ENCODE results near the gene B3GAT1. TPM values are rescaled to one million over a fixed set of nuclear protein-coding genes. Genes with fewer than 3 reads are reported as not detected.

The B3GAT1 gene
- total and polyA plus RNA-seq, 4 experiments from 2014 or later: 0.44 to 0.47 TPM; not detected in 2

- no peaks in the 10 kb centered on the region for H3K4me1 Mint-ChIP-seq
- DNase-seq: no peak
- H3K27me3 Mint-ChIP-seq: no peaks in the 10 kb centered on the region
- CTCF ChIA-PET (ENCODE audit: partially characterized antibody): no interaction called here
- H3K9me3 Mint-ChIP-seq: no peaks in the 10 kb centered on the region
- Histone ChIP-seq H3K4me1 (ENCODE audit: insufficient read depth, low read length) (no peaks in the 10 kb centered on the region), H3K9me3 (ENCODE audit: control insufficient read depth in 1 of 2, low read length in 2 of 2) (no peaks in the 10 kb centered on the region), H3K36me3 (ENCODE audit: insufficient read depth, low read length) (no peaks in the 10 kb centered on the region), H3K27ac (ENCODE audit: low read depth, low read length) (no peak overlapping the region), H3K4me3 (ENCODE audit: low read length in 2 of 2) (no peak overlapping the region), H3K27me3 (ENCODE audit: insufficient read depth, low read length) (no peaks in the 10 kb centered on the region)
- POLR2A ChIA-PET (ENCODE audit: partially characterized antibody): no interaction called here
- H3K36me3 Mint-ChIP-seq: no peaks in the 10 kb centered on the region
- no peak overlapping the region for H3K4me3 Mint-ChIP-seq
- intact Hi-C loops (cut with micrococcal nuclease): no loop called here
- H3K27ac Mint-ChIP-seq: peak overlapping the region in 1 of 7 donors; percentile 73
These were observed 69.3 kb downstream of the B3GAT1 start for GRCh38 chr11:134342572-134343340.

- H3K27ac Mint-ChIP-seq: no peak overlapping the region
- no peaks in the 10 kb centered on the region for H3K36me3 Mint-ChIP-seq
- no peak for DNase-seq
- H3K9me3 ChIP-seq (ENCODE audit: control insufficient read depth in 1 of 2, low read length in 2 of 2): no peaks in the 10 kb centered on the region
- no peak overlapping the region for H3K4me3 Mint-ChIP-seq
- no peaks in the 10 kb centered on the region for H3K27me3 ChIP-seq (ENCODE audit: insufficient read depth, low read length)
- no peaks in the 10 kb centered on the region for H3K27me3 Mint-ChIP-seq
- H3K9me3 Mint-ChIP-seq: no peaks in the 10 kb centered on the region
- no peaks in the 10 kb centered on the region for H3K36me3 ChIP-seq (ENCODE audit: insufficient read depth, low read length)
- H3K4me1 Mint-ChIP-seq: no peaks in the 10 kb centered on the region
- CTCF ChIA-PET (ENCODE audit: partially characterized antibody): no interaction called here
- intact Hi-C loops (cut with micrococcal nuclease): no loop called here
- POLR2A ChIA-PET (ENCODE audit: partially characterized antibody): no interaction called here
- no peaks in the 10 kb centered on the region for H3K4me1 ChIP-seq (ENCODE audit: insufficient read depth, low read length)
- no peak overlapping the region for H3K4me3 ChIP-seq (ENCODE audit: low read length in 2 of 2)
- H3K27ac ChIP-seq (ENCODE audit: low read depth, low read length): no peak overlapping the region
These were observed 70.1 kb downstream of the B3GAT1 start for GRCh38 chr11:134341805-134342571.

DNA sequence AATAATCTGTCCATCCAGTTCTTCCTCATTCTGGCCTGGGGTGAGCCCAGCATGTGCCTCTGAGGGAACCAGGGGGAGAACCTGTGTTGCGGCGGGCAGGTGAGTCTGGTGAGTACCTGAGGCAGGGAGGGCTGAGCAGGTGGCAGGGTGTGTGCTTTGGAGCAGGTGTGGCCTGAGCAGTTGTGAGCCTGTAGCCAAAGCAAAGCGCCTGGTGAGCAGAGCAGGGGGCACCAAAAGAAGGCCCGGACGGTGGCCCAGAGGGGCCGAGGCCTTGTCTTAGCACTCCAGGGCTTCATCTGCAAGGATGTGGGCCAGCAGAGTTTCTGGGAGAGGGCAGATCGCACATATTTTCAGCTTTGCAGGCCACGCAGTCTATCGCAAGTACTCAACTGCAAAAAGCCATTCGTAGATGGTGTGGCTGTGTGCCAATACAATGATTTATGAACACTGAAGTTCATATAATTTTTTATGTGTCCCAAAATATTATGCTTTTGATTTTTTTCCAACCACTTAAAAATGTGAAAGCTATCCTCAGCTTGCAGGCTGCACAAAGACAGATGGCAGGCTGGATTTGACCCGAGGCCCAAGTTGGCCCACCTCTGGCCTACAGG lies 71.6 kb downstream of the B3GAT1 start:
- no peaks in the 10 kb centered on the region for H3K4me1 ChIP-seq (ENCODE audit: insufficient read depth, low read length)
- ChIA-PET CTCF (ENCODE audit: partially characterized antibody) (no interaction called here), POLR2A (ENCODE audit: partially characterized antibody) (no interaction called here)
- no peaks in the 10 kb centered on the region for H3K27me3 ChIP-seq (ENCODE audit: insufficient read depth, low read length)
- no peak overlapping the region for H3K27ac Mint-ChIP-seq
- H3K4me3 ChIP-seq (ENCODE audit: low read length in 2 of 2): no peak overlapping the region
- H3K9me3 ChIP-seq (ENCODE audit: control insufficient read depth in 1 of 2, low read length in 2 of 2): no peaks in the 10 kb centered on the region
- no peaks in the 10 kb centered on the region for H3K36me3 Mint-ChIP-seq
- no peaks in the 10 kb centered on the region for H3K36me3 ChIP-seq (ENCODE audit: insufficient read depth, low read length)
- H3K27me3 Mint-ChIP-seq: peaks cover 0 to under 1% of the 10 kb centered on the region in 2 donors
- no peak overlapping the region for H3K27ac ChIP-seq (ENCODE audit: low read depth, low read length)
- DNase-seq: no peak
- H3K4me3 Mint-ChIP-seq: no peak overlapping the region
- intact Hi-C loops (cut with micrococcal nuclease): no loop called here
- no peaks in the 10 kb centered on the region for H3K9me3 Mint-ChIP-seq
- H3K4me1 Mint-ChIP-seq: no peaks in the 10 kb centered on the region

- Histone ChIP-seq H3K36me3 (ENCODE audit: insufficient read depth, low read length) (no peaks in the 10 kb centered on the region), H3K27me3 (ENCODE audit: insufficient read depth, low read length) (no peaks in the 10 kb centered on the region), H3K4me1 (ENCODE audit: insufficient read depth, low read length) (no peaks in the 10 kb centered on the region), H3K9me3 (ENCODE audit: control insufficient read depth in 1 of 2, low read length in 2 of 2) (no peaks in the 10 kb centered on the region), H3K27ac (ENCODE audit: low read depth, low read length) (no peak overlapping the region), H3K4me3 (ENCODE audit: low read length in 2 of 2) (no peak overlapping the region)
- H3K27me3 Mint-ChIP-seq: peaks cover 0 to 4% of the 10 kb centered on the region in 2 donors
- POLR2A ChIA-PET (ENCODE audit: partially characterized antibody): no interaction called here
- no peaks in the 10 kb centered on the region for H3K9me3 Mint-ChIP-seq
- no peak overlapping the region for H3K4me3 Mint-ChIP-seq
- H3K36me3 Mint-ChIP-seq: no peaks in the 10 kb centered on the region
- intact Hi-C loops (cut with micrococcal nuclease): no loop called here
- H3K27ac Mint-ChIP-seq: peak overlapping the region in 1 of 7 donors; percentile 80
- no peaks in the 10 kb centered on the region for H3K4me1 Mint-ChIP-seq
- CTCF ChIA-PET (ENCODE audit: partially characterized antibody): no interaction called here
- DNase-seq: no peak
These were observed 72.3 kb downstream of the B3GAT1 start for GRCh38 chr11:134339756-134340155.

DNA sequence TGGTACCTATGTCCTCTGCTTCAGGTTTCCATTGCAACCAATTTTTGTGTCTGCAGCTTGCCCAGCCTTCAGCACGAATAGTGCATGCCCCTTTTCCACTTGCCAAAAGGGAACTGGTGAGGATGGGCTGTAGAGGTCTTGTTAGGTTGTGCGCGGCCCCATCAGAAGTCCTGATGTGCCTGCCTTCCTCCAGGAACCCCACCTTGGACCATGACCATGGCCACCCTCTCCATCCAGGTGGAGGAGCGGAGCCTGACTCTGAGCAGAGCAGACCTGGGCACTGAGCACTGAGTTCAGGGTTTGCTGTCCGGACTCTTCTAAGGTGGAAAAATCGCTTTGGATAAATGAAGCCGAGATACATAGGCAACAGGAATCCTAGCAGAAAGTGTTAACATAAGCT lies 73.4 kb downstream of the B3GAT1 start:
- no peak overlapping the region for H3K4me3 Mint-ChIP-seq
- no peaks in the 10 kb centered on the region for H3K27me3 ChIP-seq (ENCODE audit: insufficient read depth, low read length)
- H3K36me3 Mint-ChIP-seq: no peaks in the 10 kb centered on the region
- no peaks in the 10 kb centered on the region for H3K36me3 ChIP-seq (ENCODE audit: insufficient read depth, low read length)
- ChIA-PET CTCF (ENCODE audit: partially characterized antibody) (no interaction called here), POLR2A (ENCODE audit: partially characterized antibody) (no interaction called here)
- H3K9me3 Mint-ChIP-seq: no peaks in the 10 kb centered on the region
- DNase-seq: no peak
- intact Hi-C loops (cut with micrococcal nuclease): no loop called here
- H3K4me3 ChIP-seq (ENCODE audit: low read length in 2 of 2): no peak overlapping the region
- H3K4me1 ChIP-seq (ENCODE audit: insufficient read depth, low read length): no peaks in the 10 kb centered on the region
- no peaks in the 10 kb centered on the region for H3K4me1 Mint-ChIP-seq
- H3K27ac ChIP-seq (ENCODE audit: low read depth, low read length): no peak overlapping the region
- no peak overlapping the region for H3K27ac Mint-ChIP-seq
- peaks cover 0 to 4% of the 10 kb centered on the region in 2 donors for H3K27me3 Mint-ChIP-seq
- H3K9me3 ChIP-seq (ENCODE audit: control insufficient read depth in 1 of 2, low read length in 2 of 2): no peaks in the 10 kb centered on the region

- no peak for DNase-seq
- Mint-ChIP-seq H3K9me3 (no peaks in the 10 kb centered on the region), H3K27ac (no peak overlapping the region), H3K36me3 (no peaks in the 10 kb centered on the region), H3K27me3 (peaks cover 0 to 4% of the 10 kb centered on the region in 2 donors), H3K4me3 (no peak overlapping the region), H3K4me1 (peaks cover 0 to under 1% (median 0%) of the 10 kb centered on the region in 4 donors)
- Histone ChIP-seq H3K9me3 (ENCODE audit: control insufficient read depth in 1 of 2, low read length in 2 of 2) (no peaks in the 10 kb centered on the region), H3K4me3 (ENCODE audit: low read length in 2 of 2) (no peak overlapping the region), H3K27ac (ENCODE audit: low read depth, low read length) (no peak overlapping the region), H3K36me3 (ENCODE audit: insufficient read depth, low read length) (no peaks in the 10 kb centered on the region), H3K27me3 (ENCODE audit: insufficient read depth, low read length) (no peaks in the 10 kb centered on the region), H3K4me1 (ENCODE audit: insufficient read depth, low read length) (no peaks in the 10 kb centered on the region)
- intact Hi-C loops (cut with micrococcal nuclease): no loop called here
- CTCF ChIA-PET (ENCODE audit: partially characterized antibody): no interaction called here
- POLR2A ChIA-PET (ENCODE audit: partially characterized antibody): no interaction called here
These were observed 74.0 kb downstream of the B3GAT1 start for GRCh38 chr11:134338068-134338467.

DNA sequence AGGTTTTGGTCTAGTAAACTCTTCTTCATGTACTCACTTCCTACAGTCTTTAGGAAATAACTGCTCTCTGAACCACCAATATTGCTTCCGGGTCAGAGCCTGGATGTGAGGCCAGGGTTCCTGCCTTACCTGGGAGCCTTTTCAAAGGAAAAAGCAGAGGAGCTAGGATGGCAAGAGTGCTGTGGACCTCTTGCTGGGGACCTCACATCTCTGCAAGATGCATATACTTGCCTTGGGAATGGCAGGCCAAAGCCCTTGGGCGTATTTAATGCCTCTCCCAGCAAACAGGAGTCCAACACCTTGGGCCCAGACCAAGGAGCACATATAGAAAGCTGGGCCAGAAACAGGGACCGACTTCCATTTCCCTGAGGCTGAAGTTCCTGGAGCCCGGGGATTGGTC lies 75.0 kb downstream of the B3GAT1 start:
- Mint-ChIP-seq H3K9me3 (no peaks in the 10 kb centered on the region), H3K4me3 (no peak overlapping the region), H3K36me3 (no peaks in the 10 kb centered on the region), H3K27ac (no peak overlapping the region), H3K4me1 (peaks cover 2 to 7% (median 5%) of the 10 kb centered on the region in 4 donors), H3K27me3 (peaks cover 0 to 4% of the 10 kb centered on the region in 2 donors)
- peaks cover 9% of the 10 kb centered on the region for H3K4me1 ChIP-seq (ENCODE audit: insufficient read depth, low read length)
- ChIA-PET CTCF (ENCODE audit: partially characterized antibody) (no interaction called here), POLR2A (ENCODE audit: partially characterized antibody) (interaction anchor here (1.5 kb wide), 1 partner anchor 61 kb away, joined by 4 read pairs; the partner anchor contains the start of gene GLB1L3)
- H3K27me3 ChIP-seq (ENCODE audit: insufficient read depth, low read length): no peaks in the 10 kb centered on the region
- no peak overlapping the region for H3K4me3 ChIP-seq (ENCODE audit: low read length in 2 of 2)
- no peaks in the 10 kb centered on the region for H3K9me3 ChIP-seq (ENCODE audit: control insufficient read depth in 1 of 2, low read length in 2 of 2)
- H3K36me3 ChIP-seq (ENCODE audit: insufficient read depth, low read length): no peaks in the 10 kb centered on the region
- intact Hi-C loops (cut with micrococcal nuclease): no loop called here
- DNase-seq: no peak
- H3K27ac ChIP-seq (ENCODE audit: low read depth, low read length): no peak overlapping the region
